ENCODE data around the gene NOC2L. TPM values are rescaled to one million over a fixed set of nuclear protein-coding genes. Genes with fewer than 3 reads are reported as not detected.

NOC2L gene
- total RNA-seq, 1 experiment from 2014 or later, result 214 TPM

GRCh38 chr1:985126-985525, 26.1 kb upstream of the NOC2L start:
- Histone ChIP-seq H3K4me1 (ENCODE audit: insufficient read depth, low read length, poor library complexity, severe bottlenecking) (no peaks in the 10 kb centered on the region), H3K36me3 (ENCODE audit: insufficient read depth, low read length, poor library complexity, severe bottlenecking) (no peaks in the 10 kb centered on the region), H3K4me3 (ENCODE audit: low read depth, low read length, poor library complexity, severe bottlenecking) (no peak overlapping the region), H3K27ac (ENCODE audit: low read depth, low read length, poor library complexity, severe bottlenecking) (no peak overlapping the region), H3K27me3 (replicated peaks; ENCODE audit: insufficient read depth, low read depth, low read length, poor library complexity) (no peaks in the 10 kb centered on the region), H3K9me3 (ENCODE audit: low read depth, low read length, poor library complexity, severe bottlenecking) (no peaks in the 10 kb centered on the region)
- CTCF ChIA-PET, result no interaction called here
- TF ChIP-seq CTCF (conservative IDR thresholded peaks at IDR 0.05; ENCODE audit: low read depth, low read length) (no peak), EZH2 (IDR thresholded peaks at IDR 0.05; ENCODE audit: borderline replicate concordance, low read depth, low read length, poor library complexity, severe bottlenecking) (no peak)
- POLR2A ChIA-PET (ENCODE audit: low non-redundant PET), result no interaction called here
- intact Hi-C loops (cut with micrococcal nuclease; ENCODE audit: unreplicated experiment), result no loop called here
- no TSS peak for BruUV-seq (replicated peaks)
- DNase-seq (ENCODE audit: low spot score), result no peak

- no TSS peak for BruUV-seq (replicated peaks)
- Histone ChIP-seq H3K9me3 (ENCODE audit: low read depth, low read length, poor library complexity, severe bottlenecking) (no peaks in the 10 kb centered on the region), H3K27me3 (replicated peaks; ENCODE audit: insufficient read depth, low read depth, low read length, poor library complexity) (no peaks in the 10 kb centered on the region), H3K4me1 (ENCODE audit: insufficient read depth, low read length, poor library complexity, severe bottlenecking) (no peaks in the 10 kb centered on the region), H3K4me3 (ENCODE audit: low read depth, low read length, poor library complexity, severe bottlenecking) (no peak overlapping the region), H3K27ac (ENCODE audit: low read depth, low read length, poor library complexity, severe bottlenecking) (no peak overlapping the region), H3K36me3 (ENCODE audit: insufficient read depth, low read length, poor library complexity, severe bottlenecking) (no peaks in the 10 kb centered on the region)
- TF ChIP-seq CTCF (conservative IDR thresholded peaks at IDR 0.05; ENCODE audit: low read depth, low read length) (0 out of 2 replicates have a peak, but pooled peaks have one; percentile 10), EZH2 (IDR thresholded peaks at IDR 0.05; ENCODE audit: borderline replicate concordance, low read depth, low read length, poor library complexity, severe bottlenecking) (no peak)
- no peak for DNase-seq (ENCODE audit: low spot score)
- ChIA-PET CTCF (no interaction called here), POLR2A (ENCODE audit: low non-redundant PET) (interaction anchor here (0.6 kb wide), 1 partner anchor 17 kb away, joined by 3 read pairs; no protein-coding TSS in a partner anchor)
- intact Hi-C loops (cut with micrococcal nuclease; ENCODE audit: unreplicated experiment), result loop anchor here (5.0 kb wide), 1 partner anchor 78 kb away; no protein-coding TSS in a partner anchor
Observed at GRCh38 chr1:984476-984814, 25.4 kb upstream of the NOC2L start.

GRCh38 chr1:983798-984475, 24.9 kb upstream of the NOC2L start:
- Histone ChIP-seq H3K4me3 (ENCODE audit: low read depth, low read length, poor library complexity, severe bottlenecking) (no peak overlapping the region), H3K27ac (ENCODE audit: low read depth, low read length, poor library complexity, severe bottlenecking) (no peak overlapping the region), H3K27me3 (replicated peaks; ENCODE audit: insufficient read depth, low read depth, low read length, poor library complexity) (no peaks in the 10 kb centered on the region), H3K4me1 (ENCODE audit: insufficient read depth, low read length, poor library complexity, severe bottlenecking) (no peaks in the 10 kb centered on the region), H3K36me3 (ENCODE audit: insufficient read depth, low read length, poor library complexity, severe bottlenecking) (no peaks in the 10 kb centered on the region), H3K9me3 (ENCODE audit: low read depth, low read length, poor library complexity, severe bottlenecking) (no peaks in the 10 kb centered on the region)
- TF ChIP-seq EZH2 (IDR thresholded peaks at IDR 0.05; ENCODE audit: borderline replicate concordance, low read depth, low read length, poor library complexity, severe bottlenecking) (no peak), CTCF (conservative IDR thresholded peaks at IDR 0.05; ENCODE audit: low read depth, low read length) (peak; percentile 87)
- ChIA-PET POLR2A (ENCODE audit: low non-redundant PET) (interaction anchor here (0.6 kb wide), 1 partner anchor 18 kb away, joined by 3 read pairs; no protein-coding TSS in a partner anchor), CTCF (no interaction called here)
- intact Hi-C loops (cut with micrococcal nuclease; ENCODE audit: unreplicated experiment), result loop anchor here (5.0 kb wide), 1 partner anchor 78 kb away; no protein-coding TSS in a partner anchor
- no TSS peak for BruUV-seq (replicated peaks)
- no peak for DNase-seq (ENCODE audit: low spot score)
